GM20000 (cell line): ENCODE results near the gene KDM4B.

Experiments used
- DNase-seq: peaks from one replicate; pipeline ENCODE4 v3.0.0; 2012; ENCODE audit warnings: low spot score
- CTCF ChIP-seq: IDR thresholded peaks from 2 replicates; pipeline ENCODE4 v1.5.1; 2012; ENCODE audit warnings: mild to moderate bottlenecking, control low read depth; ENCODE audit errors: extremely low read depth, missing control alignments

Gene KDM4B

GRCh38 chr19:5115351-5115750 lies 146.4 kb downstream of the KDM4B start:
- no peak for TF ChIP-seq CTCF
- DNase-seq: no peak

GRCh38 chr19:5115771-5116202 lies 146.9 kb downstream of the KDM4B start:
- TF ChIP-seq CTCF: no peak
- no peak for DNase-seq

GRCh38 chr19:5116292-5116691 lies 147.4 kb downstream of the KDM4B start:
- DNase-seq: no peak
- TF ChIP-seq CTCF: no peak

- no peak for TF ChIP-seq CTCF
Measured at GRCh38 chr19:5117421-5117820, 148.5 kb downstream of the KDM4B start.

GRCh38 chr19:5118026-5118425 lies 149.1 kb downstream of the KDM4B start:
- no peak for TF ChIP-seq CTCF
- no peak for DNase-seq

More at GRCh38 chr19:5117421-5117820, 148.5 kb downstream of the KDM4B start:
- no peak for DNase-seq

- DNase-seq: no peak
- no peak for TF ChIP-seq CTCF
Measured at GRCh38 chr19:5119297-5119998, 150.5 kb downstream of the KDM4B start.

- DNase-seq: no peak
Measured at GRCh38 chr19:5120321-5120720, 151.4 kb downstream of the KDM4B start.

More at GRCh38 chr19:5120321-5120720, 151.4 kb downstream of the KDM4B start:
- no peak for TF ChIP-seq CTCF
